Midbrain (tissue), 1 donor: ENCODE data around the gene LYZL1.
"Not testable (repeated sequence)": the region's sequence is repeated elsewhere in the genome, so short reads cannot be mapped to it uniquely, and the experiment has no call there.

Experiments used
- DNase-seq: peaks from one replicate; lab custom pipeline; 2025; lab: John Stamatoyannopoulos, UW

LYZL1 gene

GRCh38 chr10:29288906-29289305 is at the start of gene LYZL1:
Gene LYZL1 (plus strand): TSS chr10:29289070. CDS start chr10:29291868, 2,798 bp downstream.
- DNase-seq = not testable (repeated sequence)

DNA sequence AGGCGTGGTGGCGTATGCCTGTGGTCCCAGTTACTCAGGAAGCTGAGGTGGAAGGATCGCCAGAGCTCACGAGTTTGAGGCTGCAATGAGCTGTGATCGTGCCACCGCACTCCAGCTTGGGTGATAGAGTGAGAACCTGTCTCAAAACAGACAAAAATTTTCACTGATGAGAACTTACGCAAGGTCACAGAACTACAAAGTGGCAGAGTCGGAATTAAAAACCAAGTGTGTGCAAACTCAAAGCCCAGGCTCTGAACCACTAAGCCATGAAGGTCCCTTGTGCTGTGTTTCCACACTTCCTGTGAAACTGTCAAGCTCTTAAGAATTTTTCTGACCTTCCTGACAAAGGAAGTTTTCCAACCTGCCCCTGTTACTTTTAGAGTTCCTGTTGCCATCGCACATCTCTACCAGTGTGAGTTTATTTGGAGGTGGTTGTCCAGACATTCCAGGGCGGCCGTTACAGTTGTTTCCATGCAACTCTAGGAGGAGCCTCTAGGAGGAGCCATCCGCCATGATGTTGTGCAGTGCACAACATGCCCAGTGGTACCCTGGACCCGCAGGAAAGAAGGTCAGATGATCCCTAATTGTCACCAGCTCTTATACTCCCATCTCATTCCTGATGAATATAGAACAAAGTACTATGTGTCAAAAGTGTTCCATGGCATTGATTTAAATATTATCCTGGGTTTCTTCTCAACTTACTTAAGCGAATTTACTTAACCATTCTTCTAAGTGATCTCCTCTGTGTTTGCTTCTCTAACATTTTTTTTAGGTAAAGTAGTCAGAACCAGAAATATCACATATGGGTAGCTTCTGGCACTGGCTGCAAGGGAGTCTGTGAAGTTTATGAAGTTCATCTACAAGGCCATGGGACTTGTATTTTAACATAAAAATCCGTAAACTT is 49.0 kb upstream of the LYZL1 start:
- DNase-seq = no peak

DNA sequence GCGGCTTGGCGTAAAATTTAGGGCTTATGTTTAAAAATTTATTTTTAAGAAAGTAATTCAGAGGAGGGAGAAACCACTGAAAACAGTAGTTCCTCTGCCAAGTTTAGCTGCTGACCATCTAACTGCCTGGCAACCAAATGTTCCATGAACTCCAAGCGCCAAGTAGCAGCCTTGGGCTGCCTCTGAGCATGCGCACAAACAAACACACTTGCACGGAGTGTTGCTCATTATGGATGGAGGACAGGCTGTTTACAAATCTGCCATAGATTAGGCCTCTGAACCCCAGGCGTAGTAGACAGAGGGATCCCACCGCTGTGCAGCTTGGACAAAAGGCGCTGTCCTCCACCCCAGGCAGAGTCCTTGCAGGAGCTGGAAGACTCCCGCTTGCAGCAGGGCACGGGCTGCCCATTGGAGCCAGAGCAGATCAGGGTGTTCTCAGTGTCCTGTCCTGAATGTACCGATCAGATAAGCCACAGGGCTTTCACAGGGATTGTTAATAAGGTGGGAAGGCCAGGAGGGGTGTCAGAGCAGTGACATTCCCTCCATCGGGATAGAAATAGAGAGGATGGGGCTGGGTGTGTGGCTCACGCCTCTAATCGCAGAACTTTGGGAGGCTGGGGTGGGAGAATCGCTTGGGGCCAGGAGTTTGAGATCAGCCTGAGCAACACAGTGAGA is 47.7 kb upstream of the LYZL1 start:
- peak; percentile 66 for DNase-seq

- no peak for DNase-seq
These were observed 46.9 kb upstream of the LYZL1 start for GRCh38 chr10:29241925-29242324.

DNA sequence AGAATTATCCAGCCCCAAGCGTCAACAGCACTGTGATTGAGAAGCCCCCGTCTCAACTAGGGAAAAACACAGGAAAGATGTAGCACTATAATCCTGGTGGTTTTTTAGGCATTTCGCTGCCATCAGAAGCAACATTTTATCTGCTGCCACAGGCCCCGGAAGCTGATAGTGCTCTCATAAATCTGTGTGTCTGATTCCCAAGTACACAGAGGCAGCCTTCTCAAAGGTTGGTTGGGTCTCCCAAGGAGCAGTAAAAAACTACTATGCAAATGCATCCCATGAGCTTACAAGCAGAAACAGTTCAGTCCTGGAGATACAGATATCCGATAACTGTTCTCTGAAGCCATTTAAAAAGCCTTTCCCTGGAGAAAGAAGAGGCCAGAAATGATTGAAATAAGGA is 45.8 kb upstream of the LYZL1 start:
- DNase-seq = no peak

DNA sequence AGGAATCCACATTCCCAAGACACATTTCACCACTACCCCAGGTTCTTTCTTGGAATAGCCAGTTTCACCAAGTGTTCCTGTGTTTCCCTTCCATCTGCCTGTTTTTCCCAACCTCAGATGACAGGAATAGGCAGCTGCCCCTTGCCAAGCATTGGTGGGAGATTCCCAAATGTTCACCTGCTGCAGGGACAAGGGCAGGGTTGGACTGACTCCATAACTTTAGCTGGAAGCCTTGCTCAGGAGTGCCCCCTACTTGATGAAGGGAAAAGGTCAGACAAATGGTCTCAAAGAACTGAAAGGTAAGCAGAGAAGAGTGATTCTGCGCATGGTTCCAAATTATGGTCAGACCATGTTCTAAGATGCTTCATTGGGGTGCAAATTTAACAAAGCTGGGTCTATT is 45.1 kb upstream of the LYZL1 start:
- no peak for DNase-seq

DNA sequence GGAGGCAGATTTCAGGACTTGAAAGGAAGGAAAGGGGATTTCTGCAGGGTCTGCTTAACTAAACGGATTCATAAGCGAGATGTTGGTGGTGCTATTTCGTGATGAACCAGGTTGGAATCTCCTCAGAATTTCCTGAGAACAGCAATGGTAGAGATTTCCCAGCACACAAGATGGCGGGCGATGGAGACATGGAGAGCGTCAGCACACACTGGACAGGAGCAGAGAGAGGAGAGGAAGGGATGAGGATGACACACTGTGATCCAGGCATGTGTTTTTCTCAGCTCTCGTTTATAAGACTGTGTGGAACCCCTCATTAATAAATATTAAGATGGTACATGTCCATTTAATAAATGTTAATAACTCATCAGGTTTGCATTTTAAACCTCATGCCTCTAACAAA is 43.9 kb upstream of the LYZL1 start:
- DNase-seq = no peak

GRCh38 chr10:29245476-29245875 is 43.4 kb upstream of the LYZL1 start:
- peak; percentile 79 for DNase-seq

- no peak for DNase-seq
These were observed 42.4 kb upstream of the LYZL1 start for GRCh38 chr10:29246449-29246848.

DNA sequence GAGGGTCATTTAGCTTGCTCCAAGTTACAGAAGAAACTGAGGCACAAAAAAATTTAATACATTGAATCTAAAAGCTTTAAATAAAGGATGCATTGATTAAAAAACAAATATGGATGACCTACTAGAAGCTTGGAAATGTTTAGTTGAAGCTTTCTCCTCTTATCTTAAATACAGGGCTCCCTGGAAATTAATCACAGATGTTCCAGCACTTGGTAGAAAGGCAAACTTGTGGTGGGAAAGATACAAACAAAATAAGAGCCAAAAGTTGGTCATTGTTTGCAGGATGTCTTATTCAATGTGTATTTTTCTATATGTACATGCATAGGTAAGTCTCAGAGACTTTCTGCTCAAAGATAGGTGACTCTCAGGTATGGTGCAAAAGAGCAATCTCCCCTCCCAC is 40.7 kb upstream of the LYZL1 start:
- DNase-seq = no peak

DNA sequence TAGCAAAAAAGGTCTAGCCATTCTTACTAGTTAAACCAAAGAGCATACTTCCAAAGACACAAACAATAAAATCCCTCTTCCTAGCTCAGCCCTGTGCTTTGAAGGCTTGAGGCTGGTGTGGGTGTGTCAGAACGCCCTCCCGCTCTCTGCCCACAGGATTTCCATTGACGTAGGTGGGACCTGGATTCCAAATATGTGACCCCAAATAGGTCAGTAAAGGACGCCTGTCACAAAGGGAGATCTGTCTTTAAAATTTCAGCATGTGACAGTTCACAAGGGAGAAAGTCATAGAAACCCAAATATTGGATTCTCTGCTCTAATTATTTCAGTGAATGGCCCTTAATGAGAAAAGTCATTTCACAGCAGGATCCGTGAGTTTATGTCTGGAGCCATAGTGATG is 39.9 kb upstream of the LYZL1 start:
- no peak for DNase-seq

GRCh38 chr10:29250066-29250465 is 38.8 kb upstream of the LYZL1 start:
- no peak for DNase-seq

GRCh38 chr10:29252811-29253689 is 35.8 kb upstream of the LYZL1 start:
- no peak for DNase-seq

DNA sequence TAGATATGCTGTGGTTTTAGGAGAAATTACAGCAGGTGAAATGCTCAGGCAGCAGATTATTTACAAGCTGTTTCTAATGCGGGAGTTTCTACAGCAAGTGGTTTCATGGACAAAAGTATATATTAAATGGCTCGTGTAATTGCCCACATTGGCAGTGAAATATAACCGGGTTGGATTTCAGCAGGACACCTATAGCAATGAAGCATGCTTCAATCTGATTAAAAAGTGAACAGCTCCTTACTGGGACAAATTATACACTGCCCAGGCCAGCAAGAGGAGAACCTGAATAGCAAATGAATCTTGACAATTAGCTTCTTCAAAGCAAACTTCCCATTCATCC is 35.2 kb upstream of the LYZL1 start:
- DNase-seq = no peak

DNA sequence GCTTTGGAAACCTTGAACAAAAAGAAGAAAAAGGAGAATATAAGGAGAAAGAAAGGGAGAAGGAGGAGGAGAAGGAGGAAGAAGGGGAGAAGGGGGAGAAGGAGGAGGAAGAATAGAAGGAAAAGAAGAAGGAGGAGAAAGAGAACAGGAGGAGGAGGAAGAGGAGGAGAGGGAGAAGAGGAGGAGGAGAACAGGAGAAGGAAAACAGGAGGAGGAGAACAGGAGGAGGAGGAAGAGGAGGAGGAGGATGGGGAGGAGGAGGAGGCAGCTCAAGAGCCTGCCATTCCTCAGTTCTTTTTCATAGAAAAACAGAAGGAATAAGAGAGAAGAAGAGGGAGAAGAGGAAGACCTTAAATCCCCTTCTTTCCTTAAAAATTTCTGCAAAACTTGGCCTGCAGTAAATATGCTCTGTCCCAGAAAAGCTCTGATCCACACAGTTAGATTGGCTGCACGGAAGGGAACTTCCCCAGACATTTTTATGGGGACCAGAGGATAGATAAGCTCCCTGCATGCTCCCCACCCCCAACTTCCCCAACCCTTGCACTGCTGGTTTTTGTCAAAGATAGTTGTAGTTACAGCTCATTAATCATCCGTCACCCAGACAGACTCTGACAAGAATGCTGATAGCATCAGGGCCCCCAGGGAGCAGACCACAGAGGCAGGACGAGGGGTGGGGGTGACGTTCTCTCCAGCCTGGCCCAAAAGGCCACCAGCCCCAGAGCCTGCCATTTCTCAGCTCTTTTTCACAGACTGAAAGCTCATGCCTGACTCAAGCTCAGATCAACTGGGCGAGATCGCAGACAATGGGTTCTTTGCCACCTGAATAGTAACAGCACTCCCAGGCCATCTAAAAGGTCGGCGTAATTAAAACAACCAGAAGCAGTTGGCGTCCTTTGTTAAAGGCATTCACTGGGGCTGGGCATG is 34.5 kb upstream of the LYZL1 start:
- no peak for DNase-seq

DNA sequence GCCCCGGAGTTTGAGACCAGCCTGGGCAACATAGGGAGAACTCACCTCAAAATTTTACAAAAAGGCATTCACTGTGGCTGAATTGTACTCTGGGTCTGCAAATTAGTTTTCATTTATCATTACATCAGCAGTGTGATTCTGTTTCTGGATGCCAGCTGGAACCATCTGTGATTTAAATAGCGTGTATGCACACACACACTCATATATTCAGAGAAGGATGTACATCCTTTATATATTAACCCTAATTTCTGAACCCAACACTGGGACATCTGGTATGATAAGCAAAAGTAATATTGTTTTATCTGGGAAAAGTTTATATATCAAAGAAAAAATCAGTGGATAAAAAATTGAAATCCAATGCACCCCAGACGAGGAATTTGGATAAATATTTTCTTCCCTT is 33.8 kb upstream of the LYZL1 start:
- no peak for DNase-seq

GRCh38 chr10:29256019-29256418 is 32.9 kb upstream of the LYZL1 start:
- no peak for DNase-seq

- no peak for DNase-seq
These were observed 32.3 kb upstream of the LYZL1 start for GRCh38 chr10:29256586-29256985.

GRCh38 chr10:29257106-29257783 is 31.6 kb upstream of the LYZL1 start:
- no peak for DNase-seq

DNA sequence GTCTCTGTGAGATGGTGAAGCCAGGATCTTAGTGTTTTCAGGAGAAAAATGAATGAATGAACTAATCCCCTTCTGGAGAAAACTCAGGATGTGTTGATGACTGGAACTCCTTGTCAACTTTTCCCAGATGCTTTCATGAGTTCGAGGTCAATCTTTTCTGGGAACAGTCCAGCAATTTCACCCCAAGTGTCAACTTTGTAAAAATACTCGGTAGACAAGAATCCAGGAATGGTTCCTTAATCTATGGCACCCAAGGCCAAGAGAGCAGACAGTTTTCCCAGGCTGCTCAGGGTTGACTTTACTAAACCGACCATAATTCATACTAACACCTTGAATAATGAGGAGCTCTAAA is 31.1 kb upstream of the LYZL1 start:
- no peak for DNase-seq

GRCh38 chr10:29259498-29259897 is 29.4 kb upstream of the LYZL1 start:
- no peak for DNase-seq
